PC-3 (cell line): Measurements from ENCODE around the gene ILK. TPM values are rescaled to one million over a fixed set of nuclear protein-coding genes. Genes with fewer than 3 reads are reported as not detected.

Source experiments
- ATAC-seq: fragments of 200-7000 bp; cut with Tn5 transposase; 2 replicates; pipeline ENCODE4 v1.9.1; 2020; ENCODE audit warnings: mild to moderate bottlenecking, moderate library complexity
- BruUV-seq: library from RNA; stranded (reverse); fragments of 400-500 nt; replicated peaks from 2 replicates; lab custom pipeline; 2021; lab: Mats Ljungman, UMichigan
- CTCF ChIA-PET: fragments of 300-600 bp; sonication (Branson Sonifier 250); formaldehyde crosslinking; loops from one replicate; lab custom pipeline; 2022; ENCODE audit warnings: antibody characterized with exemption; lab: Charles Lee
- POLR2A ChIA-PET: fragments of 300-600 bp; sonication (Branson Sonifier 250); formaldehyde crosslinking; loops from one replicate; lab custom pipeline; 2022; ENCODE audit warnings: antibody characterized with exemption; ENCODE audit not compliant: unreplicated experiment; lab: Charles Lee
- DNase-seq: peaks from one replicate; pipeline ENCODE4 v3.0.0-alpha.2; 2015
- H2AFZ ChIP-seq: fragments of 300-600 bp; sonication (generic); 2 replicates; pipeline ENCODE4 v1.6.0; 2016; ENCODE audit warnings: antibody characterized with exemption, low read length
- H3F3A ChIP-seq: fragments of 300-600 bp; sonication (generic); one replicate; pipeline ENCODE4 v1.6.0; 2017; ENCODE audit warnings: antibody characterized with exemption, low read length, control low read depth, mild to moderate bottlenecking; ENCODE audit not compliant: unreplicated experiment
- H3K27ac ChIP-seq: fragments of 300-600 bp; sonication (generic); 2 replicates; pipeline ENCODE4 v1.5.1; 2016; ENCODE audit warnings: mild to moderate bottlenecking, low read length
- H3K27me3 ChIP-seq: fragments of 300-600 bp; sonication (generic); 2 replicates; pipeline ENCODE4 v1.6.1; 2016; ENCODE audit warnings: low read length, mixed read lengths
- H3K36me3 ChIP-seq: fragments of 300-600 bp; sonication (generic); 2 replicates; pipeline ENCODE4 v1.6.1; 2016; ENCODE audit warnings: low read depth, mixed run types, low read length, mixed read lengths
- H3K4me1 ChIP-seq: fragments of 300-600 bp; sonication (generic); 2 replicates; pipeline ENCODE4 v1.5.1; 2016; ENCODE audit warnings: low read length; ENCODE audit not compliant: insufficient read depth
- H3K4me2 ChIP-seq: fragments of 300-600 bp; sonication (generic); 2 replicates; pipeline ENCODE4 v1.6.0; 2016; ENCODE audit warnings: low read length
- H3K4me3 ChIP-seq: fragments of 300-600 bp; sonication (generic); 2 replicates; pipeline ENCODE4 v1.5.1; 2016; ENCODE audit warnings: mild to moderate bottlenecking, low read length, mixed read lengths
- H3K79me2 ChIP-seq: fragments of 300-600 bp; sonication (generic); 2 replicates; pipeline ENCODE4 v1.6.1; 2017; ENCODE audit warnings: low read length, mixed read lengths
- H3K9ac ChIP-seq: fragments of 300-600 bp; sonication (generic); 2 replicates; pipeline ENCODE4 v1.6.0; 2016; ENCODE audit warnings: mild to moderate bottlenecking, low read length
- H3K9me2 ChIP-seq: fragments of 300-600 bp; sonication (generic); replicated peaks from 2 replicates; pipeline ENCODE4 v1.6.1; 2016; ENCODE audit warnings: mixed run types, low read length, mixed read lengths
- H3K9me3 ChIP-seq: fragments of 300-600 bp; sonication (generic); 2 replicates; pipeline ENCODE4 v1.6.1; 2016; ENCODE audit warnings: low read length, mixed read lengths
- H4K20me1 ChIP-seq: fragments of 300-600 bp; sonication (generic); 2 replicates; pipeline ENCODE4 v1.6.1; 2016; ENCODE audit warnings: low read length, mixed read lengths
- CTCF ChIP-seq: fragments of 300-600 bp; sonication (generic); conservative IDR thresholded peaks from 2 replicates; pipeline ENCODE4 v1.5.1; 2017; ENCODE audit warnings: antibody characterized with exemption, low read depth, mild to moderate bottlenecking, low read length
- EZH2 ChIP-seq: fragments of 300-600 bp; sonication (generic); IDR thresholded peaks from one replicate; pipeline ENCODE4 v1.6.1; 2017; ENCODE audit warnings: antibody characterized with exemption, mild to moderate bottlenecking, low read length; ENCODE audit not compliant: unreplicated experiment
- EZH2phosphoT487 ChIP-seq: fragments of 300-600 bp; sonication (generic); IDR thresholded peaks from 2 replicates; pipeline ENCODE4 v1.6.1; 2018; ENCODE audit warnings: mild to moderate bottlenecking, antibody characterized with exemption, low read length, borderline replicate concordance
- intact Hi-C: fragments of 100-400 bp; cut with micrococcal nuclease; formaldehyde crosslinking; loops from 2 replicates; pipeline ENCODE4 v1.9.0; 2023
- total RNA-seq: library from RNA; depleted of rRNA; stranded (reverse); fragments of >200 nt; gene quantifications from 2 replicates; pipeline ENCODE4 v1.2.3, GENCODE V29; 2014

Gene ILK
- total RNA-seq, 1 experiment from 2014 or later = 73.9 TPM

- Histone ChIP-seq H4K20me1 (no peaks in the 10 kb centered on the region), H3K27ac (no peak overlapping the region), H3K9me3 (no peaks in the 10 kb centered on the region), H3K27me3 (peaks cover 62% of the 10 kb centered on the region), H3K9ac (no peak overlapping the region), H3K36me3 (no peaks in the 10 kb centered on the region), H3K9me2 (no peaks in the 10 kb centered on the region), H3K4me2 (no peak overlapping the region), H3K4me1 (no peaks in the 10 kb centered on the region; the same call in 1 of the 2 replicates), H2AFZ (no peak overlapping the region), H3F3A (no peaks in the 10 kb centered on the region), H3K4me3 (no peak overlapping the region), H3K79me2 (no peaks in the 10 kb centered on the region)
- TF ChIP-seq CTCF (no peak), EZH2phosphoT487 (no peak), EZH2 (no peak)
- no TSS peak for BruUV-seq
- no peak for DNase-seq
- ChIA-PET CTCF (no interaction called here), POLR2A (no interaction called here)
- intact Hi-C loops = no loop called here
- ATAC-seq = no peak
These were observed 48.6 kb downstream of the ILK start for GRCh38 chr11:6652182-6652581.

GRCh38 chr11:6653097-6653496 is 49.5 kb downstream of the ILK start:
- POLR2A ChIA-PET = no interaction called here
- BruUV-seq = no TSS peak
- CTCF ChIA-PET = no interaction called here

More at GRCh38 chr11:6653097-6653496, 49.5 kb downstream of the ILK start:
- Histone ChIP-seq H3F3A (no peaks in the 10 kb centered on the region), H3K9ac (no peak overlapping the region), H3K79me2 (no peaks in the 10 kb centered on the region), H3K4me2 (no peak overlapping the region), H3K9me2 (no peaks in the 10 kb centered on the region), H3K36me3 (no peaks in the 10 kb centered on the region), H4K20me1 (no peaks in the 10 kb centered on the region), H3K27ac (no peak overlapping the region), H3K27me3 (peaks cover 60% of the 10 kb centered on the region), H3K4me3 (no peak overlapping the region), H2AFZ (no peak overlapping the region), H3K9me3 (no peaks in the 10 kb centered on the region), H3K4me1 (no peaks in the 10 kb centered on the region; the same call in 1 of the 2 replicates)
- TF ChIP-seq CTCF (no peak), EZH2phosphoT487 (no peak), EZH2 (no peak)
- intact Hi-C loops = no loop called here
- ATAC-seq = no peak
- DNase-seq = no peak
